ENCODE data around the gene TALDO1. TPM values are rescaled to one million over a fixed set of nuclear protein-coding genes. Genes with fewer than 3 reads are reported as not detected.

TALDO1 gene
- total RNA-seq, 1 experiment from 2014 or later = 268 TPM

DNA sequence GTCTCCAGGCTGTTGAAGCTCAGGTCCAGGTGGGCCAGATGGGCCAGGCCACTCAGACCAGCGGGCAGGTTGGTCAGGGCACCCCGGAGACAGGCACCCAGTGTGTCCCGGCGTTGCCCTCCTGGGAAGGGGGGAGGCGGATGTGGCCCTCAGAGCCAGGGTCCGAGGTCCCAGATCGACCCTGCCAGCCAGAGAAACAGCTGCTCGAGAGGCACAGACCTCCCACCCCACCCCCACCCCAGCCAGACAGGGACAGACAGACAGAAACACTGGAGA lies 56.1 kb downstream of the TALDO1 start:
- no peak overlapping the region for H2AK5ac ChIP-seq (ENCODE audit: insufficient read length, low read length)
- TF ChIP-seq, protein P1, sequence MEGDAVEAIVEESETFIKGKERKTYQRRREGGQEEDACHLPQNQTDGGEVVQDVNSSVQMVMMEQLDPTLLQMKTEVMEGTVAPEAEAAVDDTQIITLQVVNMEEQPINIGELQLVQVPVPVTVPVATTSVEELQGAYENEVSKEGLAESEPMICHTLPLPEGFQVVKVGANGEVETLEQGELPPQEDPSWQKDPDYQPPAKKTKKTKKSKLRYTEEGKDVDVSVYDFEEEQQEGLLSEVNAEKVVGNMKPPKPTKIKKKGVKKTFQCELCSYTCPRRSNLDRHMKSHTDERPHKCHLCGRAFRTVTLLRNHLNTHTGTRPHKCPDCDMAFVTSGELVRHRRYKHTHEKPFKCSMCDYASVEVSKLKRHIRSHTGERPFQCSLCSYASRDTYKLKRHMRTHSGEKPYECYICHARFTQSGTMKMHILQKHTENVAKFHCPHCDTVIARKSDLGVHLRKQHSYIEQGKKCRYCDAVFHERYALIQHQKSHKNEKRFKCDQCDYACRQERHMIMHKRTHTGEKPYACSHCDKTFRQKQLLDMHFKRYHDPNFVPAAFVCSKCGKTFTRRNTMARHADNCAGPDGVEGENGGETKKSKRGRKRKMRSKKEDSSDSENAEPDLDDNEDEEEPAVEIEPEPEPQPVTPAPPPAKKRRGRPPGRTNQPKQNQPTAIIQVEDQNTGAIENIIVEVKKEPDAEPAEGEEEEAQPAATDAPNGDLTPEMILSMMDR (conservative IDR thresholded peaks at IDR 0.05) = no peak
- H3K79me2 ChIP-seq (ENCODE audit: insufficient read depth, low read length) = no peaks in the 10 kb centered on the region
- Mint-ChIP-seq H3K9me3 (no peaks in the 10 kb centered on the region), H3K4me1 (peaks cover 8 to 13% of the 10 kb centered on the region in 2 experiments), H3K36me3 (ENCODE audit: insufficient read depth in 1 of 3, low read depth in 3 of 3) (peaks cover 2 to 8% (median 8%) of the 10 kb centered on the region in 3 experiments; a peak in 5 of 7 replicates), H3K27me3 (ENCODE audit: low read depth) (no peaks in the 10 kb centered on the region), H3K27ac (no peak overlapping the region), H3K4me3 (0 out of 5 replicates have a peak overlapping the region, but pooled peaks of 1 of the 2 experiments have one; percentile 64)
- H3K56ac ChIP-seq (ENCODE audit: insufficient read length, low read depth, low read length) = no peak overlapping the region
- H3K27ac ChIP-seq (ENCODE audit: insufficient read length, low read depth, low read length) = no peak overlapping the region
- no peak overlapping the region for H3T11ph ChIP-seq (ENCODE audit: low read length)
- H4K20me1 ChIP-seq (ENCODE audit: control insufficient read depth, insufficient read depth, insufficient read length) = no peaks in the 10 kb centered on the region
- H3K79me1 ChIP-seq (ENCODE audit: insufficient read depth, low read depth, low read length, poor library complexity, severe bottlenecking) = no peaks in the 10 kb centered on the region
- no peaks in the 10 kb centered on the region for H3K9me3 ChIP-seq (ENCODE audit: control insufficient read depth, low read depth, low read length)
- no peak overlapping the region for H2BK15ac ChIP-seq (ENCODE audit: low read depth, low read length)
- H3K4ac ChIP-seq (ENCODE audit: low read depth, low read length) = no peak overlapping the region
- no peak overlapping the region for H2AFZ ChIP-seq (ENCODE audit: low read length)
- no peak overlapping the region for H3K14ac ChIP-seq (ENCODE audit: insufficient read depth, low read length)
- no peaks in the 10 kb centered on the region for H3K4me1 ChIP-seq (ENCODE audit: insufficient read depth, low read length)
- H3K27me3 ChIP-seq (ENCODE audit: insufficient read depth, low read length) = no peaks in the 10 kb centered on the region
- no peak overlapping the region for H3K4me2 ChIP-seq (ENCODE audit: insufficient read depth, insufficient read length, low read length)
- no peak overlapping the region for H2BK5ac ChIP-seq (ENCODE audit: insufficient read length, low read length)
- no peak overlapping the region for H2BK12ac ChIP-seq (ENCODE audit: insufficient read length, low read depth, low read length)
- no peak overlapping the region for H2BK20ac ChIP-seq (ENCODE audit: low read depth, low read length, poor library complexity, severe bottlenecking)
- no CpG with 5 or more reads among the region's 8 CpGs for WGBS (ENCODE audit: extremely low coverage, insufficient read length, low lambda C conversion rate)
- no peak overlapping the region for H4K8ac ChIP-seq (replicated peaks; ENCODE audit: insufficient read length, low read depth, low read length)
- no peak overlapping the region for H3K23ac ChIP-seq (ENCODE audit: insufficient read length, low read depth, low read length)
- no peak overlapping the region for H4K91ac ChIP-seq (ENCODE audit: insufficient read length, low read depth, low read length)
- peaks cover 7% of the 10 kb centered on the region for H3K23me2 ChIP-seq (ENCODE audit: insufficient read length, low read depth, low read length, poor library complexity, severe bottlenecking)
- no peak for DNase-seq
- no peak overlapping the region for H2BK120ac ChIP-seq (ENCODE audit: low read depth, low read length, poor library complexity, severe bottlenecking)
- H3K18ac ChIP-seq (ENCODE audit: insufficient read length, low read depth, low read length) = no peak overlapping the region
- no peak overlapping the region for H3K9ac ChIP-seq (ENCODE audit: extremely low read depth, insufficient read length, low read length)
- no peak overlapping the region for H4K5ac ChIP-seq (ENCODE audit: insufficient read length, low read depth, low read length)

Measured in H9 (cell line).